ENCODE results near the gene TESK2.
A peak's percentile ranks its signal among the peaks of the same experiment; 100 is the strongest.

The TESK2 gene

DNA sequence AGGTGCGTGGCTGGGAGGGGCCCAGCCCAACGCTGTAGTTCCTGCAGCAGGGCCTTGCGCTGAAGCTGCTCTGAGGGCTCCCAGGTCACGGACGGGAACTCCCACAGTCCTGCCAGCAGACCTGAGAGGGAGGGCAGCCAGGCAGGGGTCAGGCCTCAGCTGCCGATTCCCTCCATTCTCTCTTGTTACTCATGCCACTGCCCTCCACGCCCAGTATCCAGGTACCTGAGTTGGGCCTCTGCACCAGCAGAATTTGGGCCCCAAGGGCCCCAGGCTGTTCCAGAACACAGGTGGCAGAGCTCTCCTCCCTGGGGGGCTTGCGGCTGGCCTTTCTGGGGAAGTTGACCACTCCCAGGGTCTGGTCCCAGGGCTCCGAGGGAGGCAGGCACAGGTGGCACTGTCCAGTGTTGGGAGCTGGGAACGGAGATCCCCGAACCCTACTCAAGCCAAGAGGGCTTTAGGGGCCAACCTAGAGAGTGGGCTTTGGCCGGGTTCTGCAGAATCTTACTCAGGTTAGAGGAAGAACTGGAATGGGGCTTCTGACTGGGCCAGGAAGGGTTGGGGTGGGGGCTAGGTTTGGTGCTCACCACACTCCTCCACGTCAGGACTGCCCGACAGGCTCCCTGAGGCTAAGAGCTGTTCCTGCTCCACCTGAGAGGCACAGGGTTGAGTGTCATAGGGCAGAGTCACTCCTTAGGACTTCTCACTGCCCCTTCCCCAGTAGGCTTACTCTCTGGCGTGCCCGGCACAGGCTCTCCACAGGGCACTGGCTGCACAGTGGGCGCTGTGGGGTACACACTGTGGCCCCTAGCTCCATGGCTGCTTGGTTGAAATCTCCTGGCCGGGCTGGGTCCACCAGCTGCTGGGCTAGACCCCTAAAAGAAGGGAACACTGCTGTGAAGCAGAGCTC is 159.3 kb downstream of the TESK2 start:
- DNase-seq, result no peak

DNA sequence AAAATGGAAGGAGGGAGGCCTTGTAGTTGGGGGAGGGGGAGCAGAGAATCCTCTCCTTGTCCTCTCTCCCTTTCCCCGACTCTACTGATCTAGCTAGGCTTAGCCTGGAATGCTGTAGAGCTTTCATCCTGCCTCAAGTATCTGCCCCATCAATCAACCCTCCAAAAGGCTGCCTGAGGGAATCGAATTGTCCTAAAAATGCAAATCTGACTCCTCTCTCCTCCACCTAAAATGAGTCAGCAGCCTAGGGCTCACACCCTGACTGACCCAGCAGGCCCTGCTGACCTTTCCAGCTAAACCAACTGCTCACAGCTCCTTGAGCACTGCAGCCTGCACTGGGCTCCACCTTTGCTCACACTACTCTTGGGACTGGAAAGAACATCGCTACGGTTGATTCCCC is 161.5 kb downstream of the TESK2 start:
- no peak for DNase-seq

DNA sequence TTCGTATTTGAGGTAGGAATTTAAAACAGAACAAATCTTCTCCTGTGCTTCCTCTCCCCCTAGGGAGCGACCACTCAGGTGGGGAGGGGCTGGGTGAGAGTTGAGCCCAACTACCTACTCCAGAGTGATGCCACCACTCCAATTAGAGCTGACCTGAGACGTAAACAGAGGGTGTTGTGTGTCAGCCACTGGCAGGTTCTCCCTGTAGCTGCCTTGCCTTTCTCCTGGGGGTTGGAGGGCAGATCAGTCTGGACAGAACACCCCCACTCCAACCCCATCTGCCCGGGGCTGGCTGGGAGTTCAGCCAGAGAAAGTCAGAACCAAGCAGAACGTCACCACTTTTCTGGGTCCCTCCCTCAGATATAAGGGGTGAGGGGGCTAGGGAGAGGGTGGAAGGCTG is 162.3 kb downstream of the TESK2 start:
- DNase-seq, result no peak

DNA sequence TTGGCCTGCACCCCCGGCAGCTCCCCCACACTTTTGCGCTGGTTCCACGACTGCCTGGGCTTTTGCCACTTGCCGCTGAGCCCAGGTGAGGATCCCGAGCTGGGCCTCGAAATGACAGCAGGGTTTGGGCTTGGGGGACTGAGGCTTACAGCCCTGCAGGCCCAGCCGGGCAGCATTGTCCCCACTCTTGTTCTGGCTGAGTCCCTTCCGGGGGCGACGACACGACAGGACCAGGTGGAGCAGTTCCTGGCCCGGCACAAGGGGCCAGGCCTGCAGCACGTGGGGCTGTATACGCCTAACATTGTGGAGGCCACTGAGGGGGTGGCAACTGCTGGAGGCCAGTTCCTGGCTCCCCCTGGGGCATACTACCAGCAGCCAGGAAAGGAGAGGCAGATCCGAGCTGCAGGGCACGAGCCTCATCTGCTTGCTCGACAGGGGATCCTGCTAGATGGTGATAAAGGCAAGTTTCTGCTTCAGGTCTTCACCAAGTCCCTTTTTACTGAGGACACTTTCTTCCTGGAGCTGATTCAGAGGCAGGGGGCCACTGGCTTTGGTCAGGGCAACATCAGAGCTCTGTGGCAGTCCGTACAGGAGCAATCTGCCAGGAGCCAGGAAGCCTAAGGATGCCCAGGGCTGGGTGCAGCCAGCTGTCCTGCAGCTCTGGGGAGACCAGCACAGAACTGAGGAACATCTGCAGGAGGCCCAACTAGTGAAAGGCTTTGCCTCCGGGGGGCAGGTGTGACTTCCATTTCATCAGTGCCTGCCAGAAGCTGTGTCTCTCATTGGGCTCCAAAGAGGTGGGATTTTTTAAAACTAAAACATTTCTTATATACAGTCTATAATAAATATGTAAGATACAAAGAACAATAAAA is 163.1 kb downstream of the TESK2 start:
- DNase-seq, result peak; percentile 38

DNA sequence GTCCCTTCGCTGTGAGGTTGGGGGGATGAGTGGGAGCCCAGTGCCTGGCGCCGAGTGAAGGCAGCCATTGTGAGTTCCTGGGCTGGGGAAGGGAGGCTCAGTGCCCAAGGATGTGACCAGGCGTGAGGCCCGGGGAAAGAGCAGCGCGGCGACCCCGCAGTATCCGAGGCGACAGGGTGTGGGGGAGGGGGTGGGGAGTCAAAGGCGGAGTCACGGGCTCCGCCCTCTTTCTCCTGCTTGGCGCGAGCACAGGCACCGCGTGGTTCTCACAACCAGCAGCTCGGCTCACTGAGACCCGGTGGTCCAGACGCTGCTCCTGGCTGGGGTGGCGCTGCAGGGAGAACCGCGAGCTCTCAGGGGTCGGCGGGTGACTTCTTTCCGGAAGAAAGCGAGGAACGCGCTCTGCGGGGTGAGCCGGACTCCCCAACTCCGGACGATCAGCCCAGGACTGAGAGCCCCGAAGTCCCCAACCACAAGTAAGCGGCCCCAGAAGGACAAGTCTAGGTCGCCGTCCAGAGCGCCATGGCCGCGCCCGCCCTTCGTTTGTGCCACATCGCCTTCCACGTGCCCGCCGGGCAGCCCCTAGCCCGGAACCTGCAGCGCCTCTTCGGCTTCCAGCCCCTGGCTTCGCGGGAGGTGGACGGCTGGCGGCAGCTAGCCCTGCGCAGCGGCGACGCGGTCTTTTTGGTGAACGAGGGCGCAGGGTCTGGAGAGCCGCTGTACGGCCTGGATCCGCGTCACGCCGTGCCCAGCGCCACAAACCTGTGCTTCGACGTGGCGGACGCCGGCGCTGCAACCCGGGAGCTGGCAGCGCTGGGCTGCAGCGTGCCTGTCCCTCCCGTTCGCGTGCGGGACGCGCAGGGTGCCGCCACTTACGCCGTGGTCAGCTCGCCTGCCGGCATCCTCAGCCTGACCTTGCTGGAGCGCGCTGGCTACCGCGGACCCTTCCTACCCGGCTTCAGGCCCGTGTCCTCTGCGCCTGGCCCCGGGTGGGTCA is 164.0 kb downstream of the TESK2 start, which contains the start of gene HPDL:
TSS of gene HPDL (plus strand) at position 269 of the 997 bp plus-strand sequence. CDS start at position 523, 254 bp downstream.
- peak; percentile 84 for DNase-seq

DNA sequence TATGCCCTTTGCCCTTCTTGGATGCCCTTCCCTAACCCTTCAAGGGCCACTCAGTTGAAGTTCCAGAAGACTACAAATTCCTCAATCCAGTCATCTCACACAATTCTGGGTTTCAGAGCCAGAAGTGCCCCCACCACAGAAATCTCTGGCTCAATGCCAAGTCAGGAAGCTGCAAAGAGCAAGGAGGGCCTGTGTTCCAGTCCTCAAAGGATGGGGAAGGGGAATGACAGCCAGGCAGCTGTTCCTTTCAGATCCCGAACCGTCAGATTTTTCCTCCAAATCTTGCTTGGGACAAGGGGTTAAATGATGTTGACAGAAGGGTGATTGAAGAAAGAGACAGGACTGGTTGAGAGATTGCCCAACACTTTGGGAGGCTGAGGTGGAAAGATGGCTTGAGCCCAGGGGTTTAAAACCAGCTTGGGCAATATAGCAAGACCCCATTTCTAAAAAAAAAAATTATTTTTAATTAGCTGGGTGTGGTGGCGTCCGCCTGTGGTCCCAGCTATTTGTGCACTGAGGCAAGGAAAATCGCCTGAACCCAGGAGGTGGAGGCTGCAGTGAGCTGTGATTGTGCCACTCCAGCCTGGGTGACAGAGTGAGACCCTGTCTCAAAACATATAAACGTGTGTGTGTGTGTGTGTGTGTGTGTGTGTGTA is 165.0 kb downstream of the TESK2 start:
- DNase-seq, result no peak

DNA sequence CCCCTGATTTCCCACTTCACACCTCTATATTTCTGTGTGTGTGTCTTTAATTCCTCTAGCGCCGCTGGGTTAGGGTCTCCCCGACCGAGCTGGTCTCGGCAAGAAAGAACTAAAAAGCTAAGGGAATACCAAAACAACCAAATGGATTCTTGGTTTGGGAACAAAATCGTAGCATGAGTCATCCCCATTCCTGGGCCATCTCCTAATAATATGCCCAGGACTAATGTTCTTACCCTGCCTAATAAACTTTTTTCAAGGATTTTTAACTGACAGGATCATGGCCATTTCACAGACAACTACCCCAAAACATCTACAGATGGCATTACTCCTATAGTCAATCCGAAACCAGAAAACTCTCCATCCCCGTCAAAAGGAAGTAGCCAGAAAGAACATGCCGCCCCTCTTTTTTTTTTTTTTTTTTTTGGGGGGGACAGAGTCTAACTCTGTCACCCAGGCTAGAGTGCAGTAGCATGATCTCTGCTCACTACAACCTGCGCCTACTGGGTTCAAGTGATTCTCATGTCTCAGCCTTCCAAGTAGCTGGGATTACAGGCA is 168.4 kb downstream of the TESK2 start:
- DNase-seq, result no peak

DNA sequence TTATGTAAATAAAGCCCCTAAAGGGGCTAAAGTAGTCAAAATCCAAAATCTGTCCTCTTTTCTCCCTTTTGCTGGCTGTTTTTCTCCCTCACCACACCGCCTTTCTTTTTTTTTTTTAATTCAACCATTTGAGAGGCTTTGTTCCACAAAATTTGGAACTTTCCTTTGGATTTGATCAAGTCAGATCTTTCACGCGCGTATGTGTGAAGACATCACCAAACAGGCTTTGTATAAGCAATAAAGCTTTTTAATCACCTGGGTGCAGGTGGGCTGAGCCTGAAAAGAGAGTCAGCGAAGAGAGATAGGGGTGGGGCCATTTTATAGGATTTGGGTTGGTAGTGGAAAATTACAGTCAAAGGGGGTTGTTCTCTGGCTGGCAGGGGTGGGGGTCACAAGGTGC is 169.5 kb downstream of the TESK2 start:
- DNase-seq, result no peak

DNA sequence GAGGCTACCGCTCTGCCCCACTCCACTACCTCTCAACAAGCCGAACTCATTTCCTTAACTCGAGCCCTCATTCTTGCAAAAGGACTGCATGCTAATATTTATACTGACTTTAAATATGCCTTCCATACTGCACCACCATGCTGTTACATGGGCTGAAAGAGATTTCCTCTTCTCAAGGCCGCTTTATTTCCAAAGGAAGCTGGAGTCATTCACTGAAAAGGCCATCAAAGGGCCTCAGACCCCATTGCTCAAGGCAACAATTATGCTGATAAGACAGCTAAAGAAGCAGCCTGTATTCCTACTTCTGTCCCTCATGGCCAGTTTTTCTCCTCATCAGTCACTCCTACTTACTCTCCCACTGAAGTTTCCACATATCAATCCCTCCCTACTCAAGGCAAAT is 171.2 kb downstream of the TESK2 start:
- DNase-seq, result no peak

DNA sequence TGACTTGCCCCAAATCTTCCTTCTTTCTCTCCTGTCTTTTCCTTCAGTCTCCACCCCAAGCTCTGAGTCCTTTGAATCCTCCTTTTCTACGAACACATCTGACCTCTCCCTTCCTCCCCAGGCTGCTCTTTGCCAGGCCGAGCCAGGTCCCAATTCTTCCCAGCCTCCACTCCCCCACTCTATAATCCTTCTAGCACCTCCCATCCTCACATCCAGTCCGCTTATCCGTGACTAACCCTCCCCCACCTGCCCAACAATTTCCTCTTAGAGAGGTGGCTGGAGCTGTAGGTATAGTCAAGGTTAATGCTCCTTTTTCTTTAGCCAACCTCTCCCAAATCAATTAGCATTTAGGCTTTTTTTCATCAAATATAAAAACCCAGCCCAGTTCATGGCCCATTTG is 173.8 kb downstream of the TESK2 start:
- no peak for DNase-seq

DNA sequence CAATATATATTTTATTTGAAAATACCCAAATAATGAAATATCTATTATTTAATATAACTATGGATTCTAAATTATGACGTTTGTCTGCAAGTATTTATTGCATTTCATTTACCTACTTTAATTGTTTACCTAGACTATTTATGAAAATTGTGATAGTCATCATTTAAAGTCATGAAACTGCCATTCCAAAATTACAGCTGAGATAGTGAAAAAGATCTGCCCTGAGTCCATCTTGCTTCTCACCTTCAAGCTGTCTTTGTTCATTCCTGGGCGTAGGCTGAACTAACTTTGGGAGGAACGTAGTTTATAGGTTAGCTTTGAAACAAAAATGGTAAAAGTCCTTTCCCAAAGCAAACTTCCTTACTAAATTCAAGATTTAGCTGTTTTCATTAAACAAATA is 176.7 kb downstream of the TESK2 start:
- no peak for DNase-seq

DNA sequence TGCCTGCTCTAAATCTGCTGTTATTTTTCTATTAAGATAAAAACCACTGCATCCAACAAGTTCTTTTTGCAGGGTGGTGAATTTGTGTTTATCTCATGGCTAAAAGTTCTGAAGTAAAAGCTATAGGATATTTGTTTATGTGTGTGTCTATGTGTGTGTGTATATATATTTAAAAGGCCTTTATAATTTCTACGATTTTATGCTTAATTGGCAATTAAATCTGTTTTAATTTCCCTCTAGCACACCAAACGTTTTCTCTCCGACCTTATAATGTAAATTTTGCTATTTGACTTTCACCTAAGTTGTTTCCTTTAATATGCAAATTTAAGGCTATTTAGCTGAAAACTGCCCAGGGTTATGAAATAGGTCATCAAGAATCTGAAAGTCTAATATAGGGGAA is 184.1 kb downstream of the TESK2 start:
- no peak for DNase-seq

DNA sequence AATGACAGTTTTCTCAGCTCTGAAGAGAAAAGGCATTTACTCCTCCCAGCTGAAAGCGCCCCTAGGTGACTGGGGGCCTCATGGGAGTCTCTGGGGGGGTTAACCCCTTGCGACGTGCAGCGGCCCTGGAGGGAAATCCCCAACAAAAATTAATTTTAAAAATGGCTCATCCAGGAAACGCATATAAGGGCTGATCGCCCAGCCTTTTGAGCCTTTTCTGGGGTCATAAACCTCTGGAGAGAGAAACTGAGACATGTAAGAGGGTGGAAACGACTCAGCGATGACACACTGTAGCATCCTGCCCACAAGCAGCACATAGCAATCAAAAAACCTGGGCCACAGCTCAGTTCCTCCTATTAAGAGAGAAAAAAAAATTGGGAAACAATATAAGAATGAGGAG is 184.6 kb downstream of the TESK2 start:
- DNase-seq, result no peak

DNA sequence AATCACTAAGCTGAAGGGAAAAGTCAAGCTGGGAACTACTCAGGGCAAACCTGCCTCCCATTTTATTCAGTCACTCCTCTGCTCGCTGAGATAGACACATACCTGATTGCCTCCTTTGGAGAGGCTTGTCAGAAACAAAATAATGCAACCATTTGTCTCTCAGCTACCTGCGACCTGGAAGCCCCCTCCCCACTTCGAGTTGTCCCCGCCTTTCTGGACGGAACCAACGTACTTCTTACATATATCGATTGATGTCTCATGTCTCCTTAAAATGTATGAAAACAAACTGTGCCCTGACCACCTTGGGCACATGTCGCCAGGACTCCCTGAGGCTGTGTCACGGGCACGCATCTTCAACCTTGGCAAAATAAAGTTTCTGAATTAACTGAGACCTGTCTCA is 185.7 kb downstream of the TESK2 start:
- DNase-seq, result no peak

DNA sequence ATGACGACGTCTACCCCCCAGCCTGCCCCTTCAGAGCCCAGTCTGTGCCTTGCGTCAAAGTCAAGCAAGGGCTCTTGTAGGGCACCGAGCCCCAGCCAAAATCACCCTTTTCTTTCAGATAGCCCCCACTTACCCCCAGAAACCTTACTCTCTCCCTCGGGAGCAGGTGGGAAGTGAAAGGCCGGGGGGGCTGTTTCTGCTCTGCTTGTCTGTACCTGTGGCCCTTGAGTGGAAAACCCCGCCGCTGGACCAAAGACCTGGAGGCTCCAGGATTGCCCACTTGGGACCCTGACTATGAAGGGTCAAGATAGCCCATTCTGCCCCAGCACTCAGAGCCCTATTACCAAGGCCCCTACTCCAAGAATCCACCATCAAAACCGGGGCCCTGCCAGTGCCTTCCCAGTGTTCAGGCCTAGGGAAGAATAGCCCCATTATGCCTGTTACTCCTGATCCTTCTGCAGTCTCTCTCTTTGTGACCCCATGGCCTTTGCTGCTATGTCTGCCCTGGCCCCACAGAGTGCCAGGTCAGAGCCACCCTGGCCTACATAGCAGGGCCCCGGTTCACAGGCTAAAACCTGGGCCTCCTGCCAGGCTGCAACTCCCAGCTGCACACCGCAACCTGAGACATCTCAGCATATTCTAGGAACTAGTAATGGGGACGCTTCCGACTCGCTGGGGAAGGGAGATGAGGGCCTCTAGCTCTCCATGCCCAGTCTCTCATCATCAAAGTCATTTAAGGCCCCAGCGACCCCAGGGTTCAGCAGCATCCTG is 186.5 kb downstream of the TESK2 start:
- DNase-seq, result no peak

DNA sequence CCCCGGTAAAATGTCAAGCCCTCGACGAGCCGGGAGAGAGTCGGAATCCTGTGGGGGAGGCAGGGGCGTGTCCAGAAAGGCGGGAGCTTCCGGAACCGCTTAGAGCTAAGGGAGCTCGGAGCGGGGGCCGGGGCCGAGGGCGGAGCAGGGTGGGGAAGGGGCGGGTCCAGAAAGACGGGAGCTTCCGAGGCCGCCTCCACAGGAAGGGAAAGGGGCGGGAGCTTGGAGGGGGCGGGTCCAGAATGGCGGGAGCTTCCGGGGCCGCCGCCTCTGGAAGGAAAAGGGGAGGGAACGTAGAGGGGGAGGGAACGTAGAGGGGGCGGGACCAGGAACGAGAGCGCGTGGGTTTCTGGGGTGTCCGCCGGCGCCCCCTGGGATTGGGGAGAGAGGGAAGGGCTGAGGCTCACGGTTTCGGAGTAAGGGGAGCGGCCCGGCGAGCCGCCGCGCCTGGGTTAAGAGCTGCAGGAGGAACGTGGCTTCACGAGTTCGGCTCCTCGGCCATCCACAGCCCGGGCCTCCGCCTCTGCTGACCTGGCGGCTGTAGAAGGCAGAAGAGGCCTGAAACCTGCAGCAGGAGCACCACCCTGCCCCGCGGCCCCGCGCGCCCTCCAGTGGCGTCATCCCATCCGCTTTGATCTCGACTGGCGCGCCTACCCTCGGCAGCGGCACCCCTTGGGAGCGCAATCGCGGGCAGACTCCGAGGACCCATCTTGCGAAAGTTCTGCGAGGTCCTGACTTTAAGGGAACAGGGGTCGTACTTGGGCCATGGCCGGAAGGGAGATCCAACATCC is 187.2 kb downstream of the TESK2 start:
- DNase-seq, result peak; percentile 98

DNA sequence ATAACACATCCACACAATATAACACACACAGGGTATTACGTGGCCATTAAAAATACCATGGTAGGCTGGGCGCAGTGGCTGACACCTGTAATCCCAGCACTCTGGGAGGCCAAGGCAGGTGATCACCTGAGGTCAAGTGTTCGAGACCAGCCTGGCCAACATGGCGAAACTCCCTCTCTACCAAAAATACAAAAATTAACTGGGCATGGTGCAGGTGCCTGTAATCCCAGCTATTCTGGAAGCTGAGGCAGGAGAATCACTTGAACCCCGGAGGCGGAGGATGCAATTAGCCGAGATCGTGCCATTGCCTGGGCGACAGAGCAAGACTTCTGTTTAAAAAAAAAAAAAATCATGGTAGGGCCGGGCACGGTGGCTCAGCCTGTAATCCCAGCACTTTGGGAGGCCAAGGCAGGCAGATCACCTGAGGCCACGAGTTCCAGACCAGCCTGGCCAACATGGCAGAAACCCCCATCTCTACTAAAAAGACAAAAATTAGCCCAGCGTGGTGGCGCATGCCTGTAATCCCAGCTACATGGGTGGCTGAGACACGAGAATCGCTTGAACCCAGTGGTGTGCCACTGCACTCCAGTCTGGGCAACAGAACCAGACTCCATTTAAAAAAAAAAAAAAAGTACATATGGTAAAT is 188.3 kb downstream of the TESK2 start:
- DNase-seq, result no peak

DNA sequence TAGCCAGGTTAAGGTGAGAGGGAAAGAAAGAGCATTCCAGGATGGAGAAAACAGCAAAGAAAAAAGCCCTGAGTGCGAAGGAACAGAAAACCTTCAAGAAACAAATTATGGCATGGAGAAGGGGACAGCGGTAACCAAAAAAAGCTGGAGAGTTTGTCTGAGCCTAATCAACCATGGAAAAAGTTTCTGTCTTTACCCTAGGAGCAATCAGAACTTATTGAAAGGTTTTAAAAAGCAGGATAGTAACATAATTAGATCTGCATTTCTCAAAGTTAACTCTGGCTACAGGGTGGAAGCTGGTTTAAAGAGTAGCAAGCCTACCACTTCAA is 190.3 kb downstream of the TESK2 start:
- no peak for DNase-seq

DNA sequence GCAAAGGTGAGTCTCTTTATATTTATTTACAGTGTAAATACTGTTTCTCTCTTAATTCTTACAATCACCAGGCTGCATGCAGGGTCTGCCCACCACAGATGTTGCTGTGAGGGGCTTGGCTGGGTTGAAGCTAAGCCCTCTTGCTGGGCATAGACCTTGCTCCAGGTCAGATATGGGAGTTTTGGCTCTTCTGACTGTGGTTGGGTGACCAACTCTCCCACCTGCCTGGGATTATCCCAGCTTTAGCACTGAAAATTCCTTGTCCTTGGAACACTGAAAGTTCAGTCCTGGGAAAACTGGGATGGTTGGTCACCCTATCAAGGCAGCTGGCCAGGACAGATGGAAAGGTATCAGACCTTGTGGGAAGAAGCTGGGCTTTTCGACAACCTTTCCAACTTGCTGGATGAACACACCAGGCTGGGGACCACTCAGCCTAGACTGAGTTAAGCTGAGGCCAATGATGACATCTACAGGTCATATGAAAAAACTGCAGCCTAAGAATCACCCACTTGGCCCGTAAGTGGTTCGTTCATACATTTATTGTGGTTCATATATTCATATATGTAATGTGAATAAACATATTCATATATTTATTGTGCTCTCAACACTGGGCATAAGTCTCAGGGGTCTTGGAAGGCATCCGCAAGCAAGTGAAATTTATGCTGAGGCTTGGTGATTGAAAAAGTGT is 190.8 kb downstream of the TESK2 start:
- peak; percentile 84 for DNase-seq
